K562 (cell line): ENCODE measurements around the gene NMT1. TPM values are rescaled to one million over a fixed set of nuclear protein-coding genes. Genes with fewer than 3 reads are reported as not detected.

Source experiments
- ATAC-seq: fragments of 200-7000 bp; cut with Tn5 transposase; 3 replicates; pipeline ENCODE4 v1.9.1; 2020; ENCODE audit warnings: moderate library complexity
- BruUV-seq: library from RNA; stranded (reverse); fragments of 400-500 nt; replicated peaks from 2 replicates; lab custom pipeline; 2021; lab: Mats Ljungman, UMichigan
- CTCF ChIA-PET: fragments of 300-600 bp; formaldehyde crosslinking; extraction: SDS; loops from one replicate; lab custom pipeline; 2021; ENCODE audit warnings: low intra/inter-chr PET ratio; lab: Yijun Ruan, JAX
- POLR2A ChIA-PET: fragments of 300-600, 350-650 bp; sonication (Branson Sonifier 250); formaldehyde crosslinking; extraction: SDS; loops from one replicate; lab custom pipeline; 2021; ENCODE audit warnings: antibody characterized with exemption, inconsistent platforms; lab: Yijun Ruan, JAX
- DNase-seq, 4 experiments: peaks; one replicate each; pipeline versions ENCODE4 v3.0.0 to v3.0.0-alpha.2; 2011 to 2018; ENCODE audit warnings: low spot score in 3 of 4, mixed read lengths in 3 of 4; ENCODE audit errors: extremely low read depth in 1 of 4
- FAIRE-seq: peaks from 2 replicates; lab custom pipeline; 2011; peaks lifted over from hg19 to GRCh38; lab: Jason Lieb, UNC
- H2AFZ ChIP-seq: 2 replicates; pipeline ENCODE4 v1.6.0; 2011; ENCODE audit warnings: low read depth, low read length, control low read depth, inconsistent platforms
- H3K27ac ChIP-seq: fragments of 200-600 bp; 3 replicates; pipeline ENCODE4 v1.8.0; 2011; ENCODE audit warnings: low read depth, mild to moderate bottlenecking, control low read depth, inconsistent platforms, low read length, moderate library complexity, mixed read lengths; ENCODE audit errors: extremely low read depth
- H3K27me3 ChIP-seq, 2 experiments: fragments of 300-600 bp in 1 of 2; 2 replicates in 1 of 2; 3 replicates in 1 of 2; pipeline versions ENCODE4 v1.6.0 to v1.8.0; 2011; ENCODE audit warnings: inconsistent platforms in 2 of 2, low read length in 2 of 2, mild to moderate bottlenecking in 1 of 2, mixed read lengths in 1 of 2, moderate library complexity in 1 of 2; ENCODE audit not compliant: control insufficient read depth in 2 of 2, insufficient read depth in 2 of 2
- H3K36me3 ChIP-seq: fragments of 300-600 bp; 3 replicates; pipeline ENCODE4 v1.8.0; 2011; ENCODE audit warnings: mild to moderate bottlenecking, low read length, inconsistent platforms; ENCODE audit not compliant: control insufficient read depth, insufficient read depth
- H3K4me1 ChIP-seq, 2 experiments: fragments of 200-600 bp in 1 of 2; replicated peaks in 1 of 2; 2 replicates in 1 of 2; 3 replicates in 1 of 2; pipeline versions ENCODE4 v1.5.1 to v1.8.0; 2011; ENCODE audit warnings: inconsistent platforms in 2 of 2, low read length in 2 of 2, mild to moderate bottlenecking in 1 of 2, mixed read lengths in 1 of 2, moderate library complexity in 1 of 2; ENCODE audit not compliant: control insufficient read depth in 2 of 2, insufficient read depth in 2 of 2
- H3K4me2 ChIP-seq: 2 replicates; pipeline ENCODE4 v1.6.1; 2011; ENCODE audit warnings: low read length, control low read depth, inconsistent platforms, mixed read lengths; ENCODE audit not compliant: insufficient read depth
- H3K4me3 ChIP-seq: fragments of 200-600 bp; sonication (generic), shearing (Covaris generic); 2 replicates; pipeline ENCODE4 v1.5.1; 2016; ENCODE audit warnings: control low read depth, inconsistent platforms
- H3K79me2 ChIP-seq: fragments of 200-600 bp; 3 replicates; pipeline ENCODE4 v1.8.0; 2011; ENCODE audit warnings: low read length, inconsistent platforms; ENCODE audit not compliant: control insufficient read depth, insufficient read depth
- H3K9ac ChIP-seq, 2 experiments: 2 replicates each; pipeline versions ENCODE4 v1.6.0 to v1.6.1; 2011; ENCODE audit warnings: low read depth in 2 of 2, low read length in 2 of 2, control low read depth in 1 of 2, inconsistent platforms in 1 of 2, mild to moderate bottlenecking in 1 of 2, mixed read lengths in 1 of 2; ENCODE audit not compliant: insufficient read depth in 1 of 2
- H3K9me1 ChIP-seq: one replicate; pipeline ENCODE4 v1.6.0; 2011; ENCODE audit warnings: inconsistent platforms, mild to moderate bottlenecking, low read length, moderate library complexity; ENCODE audit not compliant: control insufficient read depth, insufficient read depth
- H3K9me3 ChIP-seq: replicated peaks from 2 replicates; pipeline ENCODE4 v1.5.1; 2011; ENCODE audit warnings: low read depth, low read length, inconsistent platforms; ENCODE audit not compliant: control insufficient read depth, insufficient read depth
- H4K20me1 ChIP-seq: replicated peaks from 2 replicates; pipeline ENCODE4 v1.6.1; 2011; ENCODE audit warnings: low read length, inconsistent platforms, mixed read lengths; ENCODE audit not compliant: control insufficient read depth, insufficient read depth
- BACH1 ChIP-seq: fragments of 200-800 bp; sonication (Bioruptor generic); IDR thresholded peaks from 2 replicates; pipeline ENCODE4 v1.6.1; 2016; ENCODE audit warnings: missing genetic modification characterization, missing compliant biosample characterization
- GATAD2A ChIP-seq: fragments of 450-650 bp; IDR thresholded peaks from 2 replicates; pipeline ENCODE4 v1.6.1; 2017
- GTF2F1 ChIP-seq: IDR thresholded peaks from 2 replicates; pipeline ENCODE4 v1.6.1; 2011; ENCODE audit warnings: low read depth, low read length, improper control_type of control experiment
- PTTG1 ChIP-seq: fragments of 450-650 bp; IDR thresholded peaks from 2 replicates; pipeline ENCODE4 v1.6.1; 2016; ENCODE audit warnings: low read depth, mild to moderate bottlenecking, missing genetic modification characterization, missing compliant biosample characterization
- PYGO2 ChIP-seq: fragments of 450-650 bp; IDR thresholded peaks from 2 replicates; pipeline ENCODE4 v1.6.1; 2016; ENCODE audit warnings: mild to moderate bottlenecking, missing genetic modification characterization, moderate library complexity, missing compliant biosample characterization
- RBM17 ChIP-seq: fragments of 200-400 bp; formaldehyde crosslinking; IDR thresholded peaks from 2 replicates; pipeline ENCODE4 v1.6.1; 2017; ENCODE audit warnings: low read depth, mild to moderate bottlenecking, low read length, borderline replicate concordance
- SNIP1 ChIP-seq: fragments of 450-650 bp; IDR thresholded peaks from 2 replicates; pipeline ENCODE4 v1.7.1; 2017; ENCODE audit warnings: low read depth, mild to moderate bottlenecking
- ZZZ3 ChIP-seq: fragments of 450-650 bp; IDR thresholded peaks from 2 replicates; pipeline ENCODE4 v1.6.1; 2016; ENCODE audit warnings: antibody characterized with exemption, mild to moderate bottlenecking, moderate library complexity
- WGBS: fragments of 100-300 bp; shearing (Covaris generic); methylation state at CpG from one replicate; pipeline ENCODE4 v1.1.6; 2016; ENCODE audit warnings: low coverage, mixed read lengths; ENCODE audit not compliant: insufficient coverage; ENCODE audit errors: missing lambda C conversion rate; 5-methylcytosine and 5-hydroxymethylcytosine counted together
- in situ Hi-C: fragments of 300-500 bp; cut with MboI; formaldehyde crosslinking; loops from 4 replicates; pipeline ENCODE4 v1.15.0; 2018; ENCODE audit warnings: inconsistent platforms, mixed read lengths
- intact Hi-C: fragments of 100-400 bp; cut with micrococcal nuclease; formaldehyde crosslinking; loops from 2 replicates; pipeline ENCODE4 v1.14.2; 2022
- polyA plus RNA-seq, 8 experiments: library from polyadenylated mRNA; depleted of rRNA in 4 of 8; stranded (reverse) in 5 of 8; unstranded in 3 of 8; fragments of >200 nt; fragmentation: Nextera tagmentation in 2 of 8; fragmentation: Illumina TruSeq in 1 of 8; extraction: Ambion mirVana in 2 of 8; extraction: Trizol in 1 of 8; gene quantifications; 2 replicates each; pipeline versions ENCODE4 v1.2.1 to v1.2.3, GENCODE V29; 2011 to 2014; ENCODE audit warnings: inconsistent platforms in 1 of 8, missing spikeins in 1 of 8
- total RNA-seq, 7 experiments: library from RNA; depleted of rRNA in 6 of 7; stranded (reverse); fragments of >200 nt in 6 of 7; fragmentation: Illumina TruSeq in 2 of 7; extraction: Trizol in 2 of 7; gene quantifications; 2 replicates each; pipeline versions ENCODE4 v1.2.1 to v1.2.3, GENCODE V29; 2011 to 2021; ENCODE audit warnings: low replicate concordance in 1 of 7
- TF ChIP-seq, protein P1 (sequence below): IDR thresholded peaks from 2 replicates; pipeline ENCODE4 v1.6.1; 2011; ENCODE audit warnings: borderline replicate concordance, low read depth, mild to moderate bottlenecking, moderate library complexity, low read length; ENCODE audit not compliant: insufficient read depth, poor library complexity, severe bottlenecking
- TF ChIP-seq, protein P2 (sequence below): sonication (generic); IDR thresholded peaks from 2 replicates; pipeline ENCODE4 v1.6.1; 2016
- TF ChIP-seq, protein P3 (sequence below): fragments of 250-450 bp; sonication (Bioruptor Pico); IDR thresholded peaks from 2 replicates; pipeline ENCODE4 v1.4.0; 2020; ENCODE audit warnings: borderline replicate concordance
- TF ChIP-seq, protein P4 (sequence below): sonication (generic); formaldehyde crosslinking; IDR thresholded peaks from 2 replicates; pipeline ENCODE4 v1.8.0; 2022; ENCODE audit warnings: missing genetic modification reagents, mild to moderate bottlenecking, moderate library complexity, borderline replicate concordance

The NMT1 gene
- total and polyA plus RNA-seq, 9 of the 15 experiments (the other 6 are each of a cell fraction or from before 2014, with no cell fraction given) = 86.7 to 569 (median 213) TPM

DNA sequence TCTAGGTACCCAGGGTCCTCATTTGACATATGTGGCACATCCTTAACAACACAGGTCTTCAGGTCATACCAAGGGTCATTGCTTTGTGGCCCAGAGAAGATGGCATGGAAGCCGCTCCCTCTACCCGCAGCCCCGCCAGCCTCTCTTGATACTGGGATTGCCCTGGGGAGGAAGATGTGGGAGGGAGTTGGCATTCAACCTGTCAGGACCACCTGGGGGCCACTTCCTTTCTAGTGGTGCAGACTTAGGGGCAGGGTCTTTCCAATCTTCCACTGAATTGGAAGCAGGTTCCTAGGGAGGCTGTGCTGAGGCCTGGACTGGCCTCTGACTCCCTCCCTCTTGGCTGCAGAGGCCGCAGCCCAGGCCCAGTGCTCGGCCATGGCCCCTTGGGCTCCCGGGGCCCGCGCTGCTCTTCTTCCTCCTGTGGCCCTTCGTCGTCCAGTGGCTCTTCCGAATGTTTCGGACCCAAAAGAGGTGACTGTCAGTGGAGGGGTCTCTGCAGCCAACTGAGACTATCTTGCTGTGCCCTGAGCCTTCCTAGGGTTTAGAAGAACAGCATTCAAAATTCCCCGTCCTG is 82.1 kb downstream of the NMT1 start:
- no peaks in the 10 kb centered on the region for H3K9me3 ChIP-seq
- H3K9ac ChIP-seq = peak overlapping the region in 1 of 2 experiments; percentile 88; a peak in 2 of 4 replicates
- H3K27ac ChIP-seq = no peak overlapping the region
- no peak for DNase-seq
- no peak for ATAC-seq
- POLR2A ChIA-PET = interaction anchor here (0.8 to 10.1 kb wide), 4 partner anchors 9 to 218 kb away, joined by 3 to 497 read pairs (median 4); partner anchors contain the start of gene HEXIM2
- no peak for FAIRE-seq
- H3K9me1 ChIP-seq = no peaks in the 10 kb centered on the region
- 98% methylated on average over 13 of the region's 13 CpGs for WGBS
- H3K4me3 ChIP-seq = no peak overlapping the region
- H3K4me2 ChIP-seq = no peak overlapping the region
- H4K20me1 ChIP-seq = no peaks in the 10 kb centered on the region
- CTCF ChIA-PET = no interaction called here
- no TSS peak for BruUV-seq
- TF ChIP-seq, protein P1, sequence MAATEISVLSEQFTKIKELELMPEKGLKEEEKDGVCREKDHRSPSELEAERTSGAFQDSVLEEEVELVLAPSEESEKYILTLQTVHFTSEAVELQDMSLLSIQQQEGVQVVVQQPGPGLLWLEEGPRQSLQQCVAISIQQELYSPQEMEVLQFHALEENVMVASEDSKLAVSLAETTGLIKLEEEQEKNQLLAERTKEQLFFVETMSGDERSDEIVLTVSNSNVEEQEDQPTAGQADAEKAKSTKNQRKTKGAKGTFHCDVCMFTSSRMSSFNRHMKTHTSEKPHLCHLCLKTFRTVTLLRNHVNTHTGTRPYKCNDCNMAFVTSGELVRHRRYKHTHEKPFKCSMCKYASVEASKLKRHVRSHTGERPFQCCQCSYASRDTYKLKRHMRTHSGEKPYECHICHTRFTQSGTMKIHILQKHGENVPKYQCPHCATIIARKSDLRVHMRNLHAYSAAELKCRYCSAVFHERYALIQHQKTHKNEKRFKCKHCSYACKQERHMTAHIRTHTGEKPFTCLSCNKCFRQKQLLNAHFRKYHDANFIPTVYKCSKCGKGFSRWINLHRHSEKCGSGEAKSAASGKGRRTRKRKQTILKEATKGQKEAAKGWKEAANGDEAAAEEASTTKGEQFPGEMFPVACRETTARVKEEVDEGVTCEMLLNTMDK = no peak
- no peak for TF ChIP-seq SNIP1
- no peak for TF ChIP-seq PYGO2 (tag)
- no peak for TF ChIP-seq PTTG1 (tag)
- TF ChIP-seq, protein P2, sequence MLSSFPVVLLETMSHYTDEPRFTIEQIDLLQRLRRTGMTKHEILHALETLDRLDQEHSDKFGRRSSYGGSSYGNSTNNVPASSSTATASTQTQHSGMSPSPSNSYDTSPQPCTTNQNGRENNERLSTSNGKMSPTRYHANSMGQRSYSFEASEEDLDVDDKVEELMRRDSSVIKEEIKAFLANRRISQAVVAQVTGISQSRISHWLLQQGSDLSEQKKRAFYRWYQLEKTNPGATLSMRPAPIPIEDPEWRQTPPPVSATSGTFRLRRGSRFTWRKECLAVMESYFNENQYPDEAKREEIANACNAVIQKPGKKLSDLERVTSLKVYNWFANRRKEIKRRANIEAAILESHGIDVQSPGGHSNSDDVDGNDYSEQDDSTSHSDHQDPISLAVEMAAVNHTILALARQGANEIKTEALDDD = no peak
- no peak for TF ChIP-seq ZZZ3
- TF ChIP-seq GATAD2A = no peak
- TF ChIP-seq BACH1 (tag) = no peak
- TF ChIP-seq, protein P3, sequence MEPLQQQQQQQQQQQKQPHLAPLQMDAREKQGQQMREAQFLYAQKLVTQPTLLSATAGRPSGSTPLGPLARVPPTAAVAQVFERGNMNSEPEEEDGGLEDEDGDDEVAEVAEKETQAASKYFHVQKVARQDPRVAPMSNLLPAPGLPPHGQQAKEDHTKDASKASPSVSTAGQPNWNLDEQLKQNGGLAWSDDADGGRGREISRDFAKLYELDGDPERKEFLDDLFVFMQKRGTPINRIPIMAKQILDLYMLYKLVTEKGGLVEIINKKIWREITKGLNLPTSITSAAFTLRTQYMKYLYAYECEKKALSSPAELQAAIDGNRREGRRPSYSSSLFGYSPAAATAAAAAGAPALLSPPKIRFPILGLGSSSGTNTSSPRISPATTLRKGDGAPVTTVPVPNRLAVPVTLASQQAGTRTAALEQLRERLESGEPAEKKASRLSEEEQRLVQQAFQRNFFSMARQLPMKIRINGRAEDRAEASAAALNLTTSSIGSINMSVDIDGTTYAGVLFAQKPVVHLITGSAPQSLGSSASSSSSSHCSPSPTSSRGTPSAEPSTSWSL (CRISPR knock-in tag) = no peak
- TF ChIP-seq RBM17 = no peak
- TF ChIP-seq, protein P4, sequence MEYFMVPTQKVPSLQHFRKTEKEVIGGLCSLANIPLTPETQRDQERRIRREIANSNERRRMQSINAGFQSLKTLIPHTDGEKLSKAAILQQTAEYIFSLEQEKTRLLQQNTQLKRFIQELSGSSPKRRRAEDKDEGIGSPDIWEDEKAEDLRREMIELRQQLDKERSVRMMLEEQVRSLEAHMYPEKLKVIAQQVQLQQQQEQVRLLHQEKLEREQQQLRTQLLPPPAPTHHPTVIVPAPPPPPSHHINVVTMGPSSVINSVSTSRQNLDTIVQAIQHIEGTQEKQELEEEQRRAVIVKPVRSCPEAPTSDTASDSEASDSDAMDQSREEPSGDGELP (CRISPR knock-in tag) = no peak
- TF ChIP-seq GTF2F1 = no peak
- peaks cover 31 to 45% of the 10 kb centered on the region in 2 experiments for H3K4me1 ChIP-seq
- H2AFZ ChIP-seq = no peak overlapping the region
- H3K36me3 ChIP-seq = no peaks in the 10 kb centered on the region
- H3K79me2 ChIP-seq = peaks cover 16% of the 10 kb centered on the region; the same call in 2 of the 3 replicates
- no peaks in the 10 kb centered on the region for H3K27me3 ChIP-seq
- intact Hi-C loops (no loop called here), in situ Hi-C loops (no loop called here)
